NT2/D1 (cell line): ENCODE results near the gene VWA2.

Experiments
- SUZ12 ChIP-seq: IDR thresholded peaks from 2 replicates; pipeline ENCODE4 v1.6.1; 2011; ENCODE audit not compliant: insufficient read length, insufficient read depth; ENCODE audit errors: extremely low read depth
- YY1 ChIP-seq: IDR thresholded peaks from 2 replicates; pipeline ENCODE4 v1.6.1; 2011; ENCODE audit not compliant: insufficient read length, insufficient read depth

DNA sequence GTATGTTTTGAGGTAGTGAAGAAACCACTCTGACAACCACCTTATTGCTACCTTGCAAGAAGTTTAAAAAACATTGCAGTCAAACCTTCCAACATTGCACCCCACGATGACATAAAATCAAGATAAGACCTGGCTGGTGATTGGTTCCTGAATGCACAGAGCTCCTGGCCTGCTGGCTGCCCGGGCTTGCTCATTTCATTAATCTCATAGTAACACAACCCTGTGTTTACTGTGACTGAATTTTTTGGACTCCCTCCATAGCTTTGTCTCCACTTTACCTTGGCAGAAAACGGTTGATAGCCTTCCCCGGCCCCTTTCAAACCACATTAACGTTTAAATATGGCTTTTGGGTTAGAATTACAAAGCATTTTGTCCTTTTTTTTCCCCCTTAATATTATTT, 27.5 kb downstream of the VWA2 start:
- no peak for TF ChIP-seq YY1
- no peak for TF ChIP-seq SUZ12
